A549 (cell line): Measurements from ENCODE around the gene FAM193A. TPM values are rescaled to one million over a fixed set of nuclear protein-coding genes. Genes with fewer than 3 reads are reported as not detected.

Source experiments
- ATAC-seq, 2 experiments: fragments of 200-7000 bp in 1 of 2; fragments of >200 bp in 1 of 2; cut with Nextera tagmentation in 1 of 2; cut with Tn5 transposase in 1 of 2; 3 replicates each; pipeline versions ENCODE4 v1.8.0 to v1.9.1; 2018 to 2020; ENCODE audit warnings: mild to moderate bottlenecking in 1 of 2, moderate library complexity in 1 of 2
- CTCF ChIA-PET: fragments of 300-600 bp; sonication (Branson Sonifier 250); formaldehyde crosslinking; extraction: SDS; loops from one replicate; lab custom pipeline; 2021; ENCODE audit warnings: antibody characterized with exemption, inconsistent platforms; lab: Yijun Ruan, JAX
- POLR2A ChIA-PET: fragments of 350-600 bp; formaldehyde crosslinking; extraction: SDS; loops from one replicate; lab custom pipeline; 2021; ENCODE audit warnings: antibody characterized with exemption, inconsistent platforms; lab: Yijun Ruan, JAX
- DNase-seq, 2 experiments: peaks; one replicate each; pipeline versions ENCODE4 v3.0.0 to v3.0.0-alpha.2; 2011 to 2016; ENCODE audit warnings: low read depth in 1 of 2, low spot score in 1 of 2
- FAIRE-seq: peaks from 2 replicates; lab custom pipeline; 2011; peaks lifted over from hg19 to GRCh38; lab: Jason Lieb, UNC
- H3K27ac ChIP-seq, 2 experiments: fragments of >200 bp; sonication (Bioruptor Twin); formaldehyde crosslinking; 3 replicates each; pipeline ENCODE4 v1.5.1; 2016 to 2017
- H3K4me1 ChIP-seq: fragments of >200 bp; sonication (Bioruptor Twin); formaldehyde crosslinking; 3 replicates; pipeline ENCODE4 v1.6.1; 2016
- H3K4me2 ChIP-seq: fragments of >200 bp; sonication (Bioruptor Twin); formaldehyde crosslinking; 3 replicates; pipeline ENCODE4 v1.6.1; 2016
- H3K4me3 ChIP-seq: fragments of >200 bp; sonication (Bioruptor Twin); formaldehyde crosslinking; 3 replicates; pipeline ENCODE4 v1.5.1; 2016
- H3K9me3 ChIP-seq: fragments of >200 bp; sonication (Bioruptor Twin); formaldehyde crosslinking; 3 replicates; pipeline ENCODE4 v1.6.1; 2016
- CBX2 ChIP-seq: fragments of 200-600 bp; sonication (generic); IDR thresholded peaks from 2 replicates; pipeline ENCODE4 v1.6.1; 2016; ENCODE audit warnings: low read depth, mild to moderate bottlenecking, borderline replicate concordance
- CEBPB ChIP-seq, 2 experiments: fragments of >200 bp in 1 of 2; sonication (Bioruptor Twin) in 1 of 2; formaldehyde crosslinking in 1 of 2; IDR thresholded peaks; 2 replicates each; pipeline ENCODE4 v1.6.1; 2012 to 2016
- CHD2 ChIP-seq: fragments of 150-350 bp; IDR thresholded peaks from 2 replicates; pipeline ENCODE4 v1.6.1; 2014; ENCODE audit warnings: low read length; ENCODE audit not compliant: partially characterized antibody
- EHMT2 ChIP-seq: fragments of 200-600 bp; sonication (generic); IDR thresholded peaks from 2 replicates; pipeline ENCODE4 v1.6.1; 2016; ENCODE audit warnings: antibody characterized with exemption, low read depth, mild to moderate bottlenecking, moderate library complexity
- EP300 ChIP-seq, 2 experiments: fragments of >200 bp; sonication (Bioruptor Twin); formaldehyde crosslinking; IDR thresholded peaks; 2 replicates in 1 of 2; 3 replicates in 1 of 2; pipeline ENCODE4 v1.6.1; 2016 to 2017
- FOSB ChIP-seq: fragments of 250-450 bp; sonication (Bioruptor Pico); IDR thresholded peaks from 2 replicates; pipeline ENCODE4 v1.5.0; 2020; ENCODE audit warnings: mild to moderate bottlenecking, moderate library complexity
- FOXS1 ChIP-seq: fragments of 250-450 bp; sonication (Bioruptor Pico); IDR thresholded peaks from 2 replicates; pipeline ENCODE4 v1.5.0; 2020; ENCODE audit warnings: mild to moderate bottlenecking, moderate library complexity
- GATA3 ChIP-seq: IDR thresholded peaks from 2 replicates; pipeline ENCODE4 v1.6.1; 2012; ENCODE audit warnings: borderline replicate concordance
- HEYL ChIP-seq: fragments of 250-450 bp; sonication (Bioruptor Pico); IDR thresholded peaks from 2 replicates; pipeline ENCODE4 v1.8.0; 2021; ENCODE audit warnings: mild to moderate bottlenecking, moderate library complexity
- HOXA7 ChIP-seq: fragments of 250-450 bp; sonication (Bioruptor Pico); IDR thresholded peaks from 2 replicates; pipeline ENCODE4 v1.5.0; 2020; ENCODE audit warnings: mild to moderate bottlenecking, moderate library complexity
- HOXB5 ChIP-seq: fragments of 250-450 bp; sonication (Bioruptor Pico); IDR thresholded peaks from 2 replicates; pipeline ENCODE4 v1.5.0; 2020; ENCODE audit warnings: mild to moderate bottlenecking, moderate library complexity
- JUNB ChIP-seq: fragments of >200 bp; sonication (Bioruptor Twin); formaldehyde crosslinking; IDR thresholded peaks from 2 replicates; pipeline ENCODE4 v1.6.1; 2016
- MAZ ChIP-seq: fragments of 150-350 bp; IDR thresholded peaks from 2 replicates; pipeline ENCODE4 v1.6.1; 2014; ENCODE audit warnings: antibody characterized with exemption, low read depth, low read length, borderline replicate concordance
- MYC ChIP-seq: IDR thresholded peaks from 2 replicates; pipeline ENCODE4 v1.6.1; 2012; ENCODE audit warnings: mild to moderate bottlenecking, inconsistent platforms, low read length, improper control_type of control experiment, borderline replicate concordance
- RCOR1 ChIP-seq: fragments of 150-350 bp; IDR thresholded peaks from 2 replicates; pipeline ENCODE4 v1.6.1; 2014; ENCODE audit warnings: antibody characterized with exemption, low read length, low read depth
- RFX5 ChIP-seq: fragments of 450-650 bp; IDR thresholded peaks from 2 replicates; pipeline ENCODE4 v1.7.1; 2014; ENCODE audit warnings: antibody characterized with exemption, mild to moderate bottlenecking, moderate library complexity
- RNF2 ChIP-seq: fragments of 200-600 bp; sonication (generic); IDR thresholded peaks from 2 replicates; pipeline ENCODE4 v1.6.1; 2016; ENCODE audit warnings: low read depth, mild to moderate bottlenecking, antibody characterized with exemption, moderate library complexity, borderline replicate concordance
- SMC3 ChIP-seq: fragments of >200 bp; sonication (Bioruptor Twin); formaldehyde crosslinking; IDR thresholded peaks from 3 replicates; pipeline ENCODE4 v1.6.1; 2018; ENCODE audit warnings: inconsistent platforms
- SREBF2 ChIP-seq: fragments of 450-650 bp; IDR thresholded peaks from 2 replicates; pipeline ENCODE4 v1.6.1; 2014; ENCODE audit warnings: mild to moderate bottlenecking, moderate library complexity
- TP53 ChIP-seq: fragments of 250-450 bp; sonication (Bioruptor Pico); IDR thresholded peaks from 2 replicates; pipeline ENCODE4 v1.5.0; 2021; ENCODE audit warnings: mild to moderate bottlenecking, moderate library complexity
- ZFP36 ChIP-seq: fragments of 450-650 bp; IDR thresholded peaks from 2 replicates; pipeline ENCODE4 v1.6.1; 2014; ENCODE audit warnings: borderline replicate concordance; ENCODE audit not compliant: partially characterized antibody
- ZNF302 ChIP-seq: fragments of 250-450 bp; sonication (Bioruptor Pico); IDR thresholded peaks from 2 replicates; pipeline ENCODE4 v1.9.0; 2021; ENCODE audit warnings: inconsistent platforms, mild to moderate bottlenecking, moderate library complexity
- WGBS: methylation state at CpG from one replicate; pipeline ENCODE4 v1.1.6; 2017; ENCODE audit errors: missing lambda C conversion rate; 5-methylcytosine and 5-hydroxymethylcytosine counted together
- polyA plus RNA-seq, 4 experiments: library from polyadenylated mRNA; depleted of rRNA in 3 of 4; stranded (reverse); fragments of >200 nt; fragmentation: RNase III in 1 of 4; extraction: RNeasy Plus Mini Kit Qiagen cat#74134 plus additional on column Dnase treatment in 1 of 4; gene quantifications; 2 replicates in 3 of 4; 3 replicates in 1 of 4; pipeline ENCODE4 v1.2.3, GENCODE V29; 2011 to 2017
- TF ChIP-seq, protein P1 (sequence below): fragments of 200-600 bp; sonication (generic); IDR thresholded peaks from 2 replicates; pipeline ENCODE4 v1.6.1; 2016; ENCODE audit warnings: antibody characterized with exemption, mild to moderate bottlenecking, moderate library complexity
- TF ChIP-seq, protein P2 (sequence below): IDR thresholded peaks from 2 replicates; pipeline ENCODE4 v1.6.1; 2012; ENCODE audit warnings: low read depth, borderline replicate concordance

FAM193A gene
- polyA plus RNA-seq, 2 of the 4 experiments (the other 2 are of a cell fraction): 4.5 to 6.7 TPM

GRCh38 chr4:2753436-2753835 lies 217.0 kb downstream of the FAM193A start:
- no peak overlapping the region for H3K27ac ChIP-seq
- CTCF ChIA-PET: interaction anchor here (3.4 kb wide), 1 partner anchor 10 kb away, joined by 14 read pairs; no protein-coding TSS in a partner anchor
- no peaks in the 10 kb centered on the region for H3K9me3 ChIP-seq
- no peak for FAIRE-seq
- peaks cover 11% of the 10 kb centered on the region; the same call in 1 of the 3 replicates for H3K4me1 ChIP-seq
- no peak overlapping the region for H3K4me3 ChIP-seq
- WGBS: 95% methylated on average over 4 of the region's 4 CpGs
- no peak for DNase-seq
- H3K4me2 ChIP-seq: no peak overlapping the region
- POLR2A ChIA-PET: no interaction called here
- no peak for ATAC-seq
- TF ChIP-seq MAZ: no peak
- TF ChIP-seq, protein P1, sequence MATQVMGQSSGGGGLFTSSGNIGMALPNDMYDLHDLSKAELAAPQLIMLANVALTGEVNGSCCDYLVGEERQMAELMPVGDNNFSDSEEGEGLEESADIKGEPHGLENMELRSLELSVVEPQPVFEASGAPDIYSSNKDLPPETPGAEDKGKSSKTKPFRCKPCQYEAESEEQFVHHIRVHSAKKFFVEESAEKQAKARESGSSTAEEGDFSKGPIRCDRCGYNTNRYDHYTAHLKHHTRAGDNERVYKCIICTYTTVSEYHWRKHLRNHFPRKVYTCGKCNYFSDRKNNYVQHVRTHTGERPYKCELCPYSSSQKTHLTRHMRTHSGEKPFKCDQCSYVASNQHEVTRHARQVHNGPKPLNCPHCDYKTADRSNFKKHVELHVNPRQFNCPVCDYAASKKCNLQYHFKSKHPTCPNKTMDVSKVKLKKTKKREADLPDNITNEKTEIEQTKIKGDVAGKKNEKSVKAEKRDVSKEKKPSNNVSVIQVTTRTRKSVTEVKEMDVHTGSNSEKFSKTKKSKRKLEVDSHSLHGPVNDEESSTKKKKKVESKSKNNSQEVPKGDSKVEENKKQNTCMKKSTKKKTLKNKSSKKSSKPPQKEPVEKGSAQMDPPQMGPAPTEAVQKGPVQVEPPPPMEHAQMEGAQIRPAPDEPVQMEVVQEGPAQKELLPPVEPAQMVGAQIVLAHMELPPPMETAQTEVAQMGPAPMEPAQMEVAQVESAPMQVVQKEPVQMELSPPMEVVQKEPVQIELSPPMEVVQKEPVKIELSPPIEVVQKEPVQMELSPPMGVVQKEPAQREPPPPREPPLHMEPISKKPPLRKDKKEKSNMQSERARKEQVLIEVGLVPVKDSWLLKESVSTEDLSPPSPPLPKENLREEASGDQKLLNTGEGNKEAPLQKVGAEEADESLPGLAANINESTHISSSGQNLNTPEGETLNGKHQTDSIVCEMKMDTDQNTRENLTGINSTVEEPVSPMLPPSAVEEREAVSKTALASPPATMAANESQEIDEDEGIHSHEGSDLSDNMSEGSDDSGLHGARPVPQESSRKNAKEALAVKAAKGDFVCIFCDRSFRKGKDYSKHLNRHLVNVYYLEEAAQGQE: no peak
- no peak for TF ChIP-seq EHMT2
- no peak for TF ChIP-seq HEYL (CRISPR knock-in tag)
- no peak for TF ChIP-seq HOXA7 (CRISPR knock-in tag)
- no peak for TF ChIP-seq ZFP36
- TF ChIP-seq EP300 (IDR thresholded peaks at IDR 0.05): no peak
- TF ChIP-seq RFX5: no peak
- TF ChIP-seq SMC3: no peak
- no peak for TF ChIP-seq CEBPB (IDR thresholded peaks at IDR 0.05)
- no peak for TF ChIP-seq JUNB
- no peak for TF ChIP-seq GATA3
- no peak for TF ChIP-seq ZNF302 (CRISPR knock-in tag)
- no peak for TF ChIP-seq SREBF2
- no peak for TF ChIP-seq CHD2
- TF ChIP-seq, all 56 proteins: peak for 0

GRCh38 chr4:2754848-2755819 lies 218.7 kb downstream of the FAM193A start:
- peak overlapping the region; percentile 72 for H3K4me3 ChIP-seq
- POLR2A ChIA-PET: interaction anchor here (0.7 kb wide), 1 partner anchor 50 kb away, joined by 8 read pairs; no protein-coding TSS in a partner anchor
- CTCF ChIA-PET: interaction anchor here (1.0 kb wide), 1 partner anchor 23 kb away, joined by 3 read pairs; no protein-coding TSS in a partner anchor
- 72% methylated on average over 16 of the region's 23 CpGs for WGBS
- FAIRE-seq (no peak), DNase-seq (no peak)
- no peaks in the 10 kb centered on the region for H3K9me3 ChIP-seq
- peak overlapping the region; percentile 95 for H3K4me2 ChIP-seq
- TF ChIP-seq TP53 (CRISPR knock-in tag) (no peak), CBX2 (no peak), MYC (no peak), CEBPB (IDR thresholded peaks at IDR 0.05) (no peak), FOXS1 (CRISPR knock-in tag) (no peak), GATA3 (no peak), FOSB (no peak), RCOR1 (no peak), RNF2 (no peak), HEYL (CRISPR knock-in tag) (no peak), EHMT2 (no peak), RFX5 (no peak), HOXB5 (CRISPR knock-in tag) (no peak)
- TF ChIP-seq, protein P2, sequence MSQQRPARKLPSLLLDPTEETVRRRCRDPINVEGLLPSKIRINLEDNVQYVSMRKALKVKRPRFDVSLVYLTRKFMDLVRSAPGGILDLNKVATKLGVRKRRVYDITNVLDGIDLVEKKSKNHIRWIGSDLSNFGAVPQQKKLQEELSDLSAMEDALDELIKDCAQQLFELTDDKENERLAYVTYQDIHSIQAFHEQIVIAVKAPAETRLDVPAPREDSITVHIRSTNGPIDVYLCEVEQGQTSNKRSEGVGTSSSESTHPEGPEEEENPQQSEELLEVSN: no peak
- TF ChIP-seq, all 56 proteins: peak for 0
- H3K27ac ChIP-seq: peak overlapping the region; percentile 93 to 100
- H3K4me1 ChIP-seq: peaks cover 11% of the 10 kb centered on the region; the same call in 1 of the 3 replicates
- no peak for ATAC-seq
